HG03342 (cell line): Measurements from ENCODE around the gene SLC15A4.
"Not testable (repeated sequence)": the region's sequence is repeated elsewhere in the genome, so short reads cannot be mapped to it uniquely, and the experiment has no call there.

Experiments used
- ATAC-seq: cut with Tn5 transposase; IDR thresholded peaks from one replicate; pipeline ENCODE4 v1.9.1; 2021; ENCODE audit warnings: mild to moderate bottlenecking, moderate library complexity; ENCODE audit not compliant: unreplicated experiment

SLC15A4 gene

GRCh38 chr12:128815779-128816642 is 7.7 kb downstream of the SLC15A4 start:
- ATAC-seq, result no peak

- ATAC-seq, result no peak
Observed at GRCh38 chr12:128814411-128815261, 9.1 kb downstream of the SLC15A4 start.

GRCh38 chr12:128813883-128814282 is 9.9 kb downstream of the SLC15A4 start:
- ATAC-seq, result peak; percentile 23

GRCh38 chr12:128813392-128813791 is 10.4 kb downstream of the SLC15A4 start:
- ATAC-seq, result no peak

GRCh38 chr12:128811806-128812205 is 12.0 kb downstream of the SLC15A4 start:
- no peak for ATAC-seq

GRCh38 chr12:128810182-128811127 is 13.3 kb downstream of the SLC15A4 start:
- ATAC-seq, result peak; percentile 81

GRCh38 chr12:128808651-128809050 is 15.1 kb downstream of the SLC15A4 start:
- no peak for ATAC-seq

GRCh38 chr12:128807161-128807724 is 16.5 kb downstream of the SLC15A4 start:
- ATAC-seq, result no peak

GRCh38 chr12:128806573-128806972 is 17.2 kb downstream of the SLC15A4 start:
- ATAC-seq, result no peak

- not testable (repeated sequence) for ATAC-seq
Observed at GRCh38 chr12:128805406-128805805, 18.4 kb downstream of the SLC15A4 start.

- ATAC-seq, result no peak
Observed at GRCh38 chr12:128804762-128805161, 19.0 kb downstream of the SLC15A4 start.

- ATAC-seq, result no peak
Observed at GRCh38 chr12:128803788-128804187, 20.0 kb downstream of the SLC15A4 start.

- no peak for ATAC-seq
Observed at GRCh38 chr12:128802756-128803155, 21.0 kb downstream of the SLC15A4 start.

GRCh38 chr12:128801879-128802391 is 21.8 kb downstream of the SLC15A4 start:
- no peak for ATAC-seq

GRCh38 chr12:128800606-128801005 is 23.2 kb downstream of the SLC15A4 start:
- ATAC-seq, result no peak

GRCh38 chr12:128798571-128799341 is 25.0 kb downstream of the SLC15A4 start:
- no peak for ATAC-seq

- ATAC-seq, result peak; percentile 38
Observed at GRCh38 chr12:128797119-128798118, 26.3 kb downstream of the SLC15A4 start.

GRCh38 chr12:128796439-128797118 is 27.2 kb downstream of the SLC15A4 start:
- ATAC-seq, result no peak
